Nucleus accumbens (tissue), 56 donors: ENCODE measurements around the gene MX1.
A peak's percentile ranks its signal among the peaks of the same experiment; 100 is the strongest.

Experiments used
- DNase-seq, 56 donors: peaks; one replicate each; lab custom pipeline; 2025; lab: John Stamatoyannopoulos, UW

MX1 gene, protein sequence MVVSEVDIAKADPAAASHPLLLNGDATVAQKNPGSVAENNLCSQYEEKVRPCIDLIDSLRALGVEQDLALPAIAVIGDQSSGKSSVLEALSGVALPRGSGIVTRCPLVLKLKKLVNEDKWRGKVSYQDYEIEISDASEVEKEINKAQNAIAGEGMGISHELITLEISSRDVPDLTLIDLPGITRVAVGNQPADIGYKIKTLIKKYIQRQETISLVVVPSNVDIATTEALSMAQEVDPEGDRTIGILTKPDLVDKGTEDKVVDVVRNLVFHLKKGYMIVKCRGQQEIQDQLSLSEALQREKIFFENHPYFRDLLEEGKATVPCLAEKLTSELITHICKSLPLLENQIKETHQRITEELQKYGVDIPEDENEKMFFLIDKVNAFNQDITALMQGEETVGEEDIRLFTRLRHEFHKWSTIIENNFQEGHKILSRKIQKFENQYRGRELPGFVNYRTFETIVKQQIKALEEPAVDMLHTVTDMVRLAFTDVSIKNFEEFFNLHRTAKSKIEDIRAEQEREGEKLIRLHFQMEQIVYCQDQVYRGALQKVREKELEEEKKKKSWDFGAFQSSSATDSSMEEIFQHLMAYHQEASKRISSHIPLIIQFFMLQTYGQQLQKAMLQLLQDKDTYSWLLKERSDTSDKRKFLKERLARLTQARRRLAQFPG

DNA sequence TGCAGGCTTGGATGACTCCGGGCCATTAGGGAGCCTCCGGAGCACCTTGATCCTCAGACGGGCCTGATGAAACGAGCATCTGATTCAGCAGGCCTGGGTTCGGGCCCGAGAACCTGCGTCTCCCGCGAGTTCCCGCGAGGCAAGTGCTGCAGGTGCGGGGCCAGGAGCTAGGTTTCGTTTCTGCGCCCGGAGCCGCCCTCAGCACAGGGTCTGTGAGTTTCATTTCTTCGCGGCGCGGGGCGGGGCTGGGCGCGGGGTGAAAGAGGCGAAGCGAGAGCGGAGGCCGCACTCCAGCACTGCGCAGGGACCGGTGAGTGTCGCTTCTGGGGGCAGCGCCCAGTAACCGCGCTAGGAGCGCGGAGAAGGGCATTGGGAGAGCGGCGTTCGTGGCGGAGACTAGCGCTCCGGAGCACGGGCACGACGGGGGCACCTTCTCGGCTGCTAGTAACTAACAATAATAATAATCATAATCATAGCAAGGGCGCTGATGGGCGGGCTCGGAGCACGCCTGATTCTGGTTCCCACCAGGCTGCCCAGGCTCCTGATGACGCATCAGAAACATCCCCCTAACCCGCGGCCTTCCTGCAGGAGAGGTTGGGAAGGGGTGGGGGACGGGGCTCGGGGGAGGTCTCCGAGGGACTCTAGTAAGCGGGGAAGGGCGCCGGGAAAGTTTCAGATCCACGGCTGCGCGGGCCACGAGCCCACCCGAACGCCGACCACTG, at the start of gene MX1:
TSS of gene MX1 (plus strand) at position 286 of the 722 bp plus-strand sequence. CDS start 5,832 bp downstream, outside the sequence.
- peak in 35 of 56 donors; percentile 11 to 71 (median 28) for DNase-seq

DNA sequence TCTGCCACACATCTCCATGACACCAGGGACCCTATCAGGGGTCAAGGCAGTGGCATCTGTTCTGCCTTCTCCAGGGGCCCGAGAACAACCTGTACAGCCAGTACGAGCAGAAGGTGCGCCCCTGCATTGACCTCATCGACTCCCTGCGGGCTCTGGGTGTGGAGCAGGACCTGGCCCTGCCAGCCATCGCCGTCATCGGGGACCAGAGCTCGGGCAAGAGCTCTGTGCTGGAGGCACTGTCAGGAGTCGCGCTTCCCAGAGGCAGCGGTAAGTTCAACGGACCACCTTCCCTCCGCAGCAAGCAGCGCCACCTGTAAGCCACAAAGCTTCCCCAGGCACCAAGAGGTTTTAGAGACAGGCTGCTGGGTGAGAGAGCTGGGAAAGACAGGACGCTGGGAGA, 48.3 kb upstream of the MX1 start:
- no peak for DNase-seq

DNA sequence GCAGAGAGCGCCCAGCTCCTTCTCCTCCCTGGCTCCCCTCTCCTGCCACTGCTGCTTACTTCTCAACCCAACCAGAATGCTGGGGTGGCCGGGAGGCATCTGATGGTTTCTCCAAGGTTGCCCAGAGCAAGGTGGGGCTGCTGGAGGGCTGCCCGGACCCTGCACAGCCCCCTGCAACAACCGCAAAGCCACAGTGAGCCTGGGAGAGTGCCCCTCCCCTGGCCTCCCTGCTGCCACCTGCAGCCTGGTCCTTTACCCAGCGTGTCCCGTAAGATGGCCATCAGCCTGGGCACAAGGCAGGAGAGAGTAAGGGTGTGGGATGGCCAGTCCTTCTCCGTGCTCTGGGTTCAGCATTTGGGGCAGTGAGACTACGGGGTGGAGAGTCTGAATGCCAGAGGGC, 47.2 kb upstream of the MX1 start:
- DNase-seq: no peak

DNA sequence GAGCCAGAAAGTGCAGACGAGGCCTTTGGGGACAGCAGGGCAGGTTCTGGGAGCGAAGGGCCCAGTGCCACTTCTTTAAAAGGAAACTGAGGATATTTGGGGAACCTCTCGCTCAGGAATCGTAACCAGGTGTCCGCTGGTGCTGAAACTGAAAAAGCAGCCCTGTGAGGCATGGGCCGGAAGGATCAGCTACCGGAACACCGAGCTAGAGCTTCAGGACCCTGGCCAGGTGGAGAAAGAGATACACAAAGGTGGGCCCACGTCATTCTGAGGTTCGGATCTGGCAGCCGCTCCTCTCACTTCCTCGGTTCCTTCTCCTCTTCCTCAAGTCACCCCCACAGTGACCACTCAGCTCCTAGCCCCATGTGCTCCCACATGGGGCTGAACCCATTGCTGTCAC, 46.1 kb upstream of the MX1 start:
- no peak for DNase-seq

DNA sequence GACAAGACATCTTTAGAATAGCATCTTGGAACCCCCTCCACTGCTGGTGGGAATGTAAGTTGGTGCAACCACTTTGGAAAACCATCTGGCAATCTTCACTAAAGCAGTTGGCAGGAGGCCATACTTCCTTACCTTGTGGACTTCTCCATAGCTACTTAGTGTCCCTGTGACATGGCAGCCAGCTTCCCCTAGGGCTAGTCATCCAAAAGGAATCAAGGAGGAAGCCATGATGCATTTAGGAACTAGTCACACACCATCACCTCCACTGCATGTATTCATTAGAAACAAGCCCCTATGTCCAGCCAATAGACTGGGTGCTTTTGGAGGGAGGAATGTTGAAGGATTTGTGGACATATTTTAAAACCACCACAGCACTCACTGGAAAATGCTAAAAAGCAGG, 44.3 kb upstream of the MX1 start:
- no peak for DNase-seq

DNA sequence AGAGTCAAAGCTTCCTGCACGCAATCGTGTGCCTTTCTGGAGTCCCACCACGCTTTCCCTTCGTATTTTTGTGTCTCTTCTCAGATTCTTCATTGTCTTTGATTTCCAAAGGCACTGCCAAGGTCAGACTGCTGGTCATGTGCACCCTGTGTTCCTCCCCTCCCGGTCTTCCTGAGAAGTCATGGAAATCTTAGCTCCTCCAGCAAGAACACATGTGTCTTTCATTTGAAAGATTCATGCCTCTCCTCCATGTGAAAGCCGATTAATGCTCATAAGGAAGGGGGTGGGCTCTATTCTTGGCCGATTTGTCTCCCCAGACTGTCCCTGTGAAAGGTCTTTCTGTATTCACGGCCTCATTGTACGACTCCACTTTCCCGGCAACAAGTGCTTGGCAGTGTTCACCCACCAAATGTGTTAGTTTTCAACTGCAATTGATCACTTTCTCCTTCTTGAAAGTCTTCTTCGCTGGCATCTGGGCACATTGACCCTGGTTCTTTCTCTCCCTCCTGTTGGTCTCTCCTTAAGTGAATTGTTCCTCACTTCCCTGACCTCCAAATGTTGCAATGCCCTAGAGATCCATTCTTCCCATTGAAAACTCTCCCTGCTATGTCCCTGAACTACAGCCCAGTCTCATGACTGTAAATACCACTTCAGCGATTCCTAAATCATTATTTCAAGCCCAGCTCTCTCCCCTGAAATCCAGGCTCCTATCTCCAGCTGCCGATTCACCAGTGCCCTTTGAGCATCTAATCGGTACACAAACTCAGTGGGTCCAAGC, 38.8 kb upstream of the MX1 start:
- no peak for DNase-seq

DNA sequence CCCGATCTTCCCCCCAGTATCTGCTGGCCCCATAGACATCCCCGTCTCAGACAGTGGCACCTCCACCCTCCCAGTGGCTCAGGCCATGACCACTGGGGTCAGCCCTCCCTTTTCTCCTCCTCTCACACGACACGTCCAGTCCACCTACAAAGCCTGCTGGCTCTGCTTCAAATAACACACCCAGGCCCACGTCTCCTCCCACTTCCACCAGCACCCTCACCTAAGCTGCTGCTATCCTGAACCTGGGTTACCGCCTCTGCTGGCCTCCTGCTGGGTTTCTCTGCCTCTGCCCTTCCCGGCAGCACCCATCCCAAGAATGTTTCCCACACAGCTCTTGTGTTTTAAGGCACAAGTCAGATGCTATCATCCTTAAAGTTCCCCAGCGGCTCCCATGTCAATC, 38.2 kb upstream of the MX1 start:
- DNase-seq: no peak

DNA sequence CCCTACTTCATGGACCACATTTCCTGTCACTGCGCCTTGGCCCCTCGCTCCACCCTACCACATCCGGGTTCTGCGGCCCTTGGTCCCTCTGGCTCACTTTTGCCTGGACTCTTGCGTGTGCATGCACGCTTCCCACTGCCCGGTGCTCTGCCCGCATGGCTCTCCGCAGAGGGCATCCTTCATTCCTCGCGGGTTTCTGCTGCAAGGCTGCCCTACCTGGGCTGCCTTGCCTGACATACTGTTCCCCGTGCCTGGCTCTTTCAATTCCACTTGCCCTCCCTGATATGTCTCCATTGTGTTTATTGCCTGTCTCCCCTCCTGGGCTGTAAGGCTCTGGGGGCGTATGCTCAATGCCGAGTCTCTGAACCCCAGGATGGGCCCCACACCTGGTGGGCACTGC, 37.8 kb upstream of the MX1 start:
- no peak for DNase-seq

DNA sequence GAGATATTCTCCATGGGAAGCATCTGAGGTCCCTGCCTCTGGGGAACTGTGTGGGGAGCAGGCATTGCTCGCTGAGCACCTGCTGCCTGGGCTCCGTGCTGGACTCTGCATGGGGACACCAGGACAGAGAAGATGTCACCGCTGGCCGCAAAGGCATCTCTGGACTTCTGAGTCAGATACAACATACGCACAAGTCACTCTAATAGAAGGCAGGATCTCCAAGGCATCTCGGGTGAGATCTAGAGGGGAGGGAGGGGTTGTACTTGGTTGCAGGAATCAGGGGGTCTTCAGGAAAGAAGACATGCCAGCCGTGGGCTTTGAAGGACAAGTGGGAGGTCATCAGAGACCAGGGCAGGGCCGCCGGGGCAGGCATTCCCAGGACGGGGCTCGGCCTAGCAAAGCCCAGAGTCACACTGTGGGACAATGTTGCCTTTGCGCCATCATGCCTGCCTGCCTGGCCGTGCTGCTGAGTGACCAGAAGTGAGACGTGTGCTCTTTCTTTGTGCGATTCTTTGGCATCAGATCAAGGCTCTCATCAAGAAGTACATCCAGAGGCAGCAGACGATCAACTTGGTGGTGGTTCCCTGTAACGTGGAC, 35.9 kb upstream of the MX1 start:
- no peak for DNase-seq

DNA sequence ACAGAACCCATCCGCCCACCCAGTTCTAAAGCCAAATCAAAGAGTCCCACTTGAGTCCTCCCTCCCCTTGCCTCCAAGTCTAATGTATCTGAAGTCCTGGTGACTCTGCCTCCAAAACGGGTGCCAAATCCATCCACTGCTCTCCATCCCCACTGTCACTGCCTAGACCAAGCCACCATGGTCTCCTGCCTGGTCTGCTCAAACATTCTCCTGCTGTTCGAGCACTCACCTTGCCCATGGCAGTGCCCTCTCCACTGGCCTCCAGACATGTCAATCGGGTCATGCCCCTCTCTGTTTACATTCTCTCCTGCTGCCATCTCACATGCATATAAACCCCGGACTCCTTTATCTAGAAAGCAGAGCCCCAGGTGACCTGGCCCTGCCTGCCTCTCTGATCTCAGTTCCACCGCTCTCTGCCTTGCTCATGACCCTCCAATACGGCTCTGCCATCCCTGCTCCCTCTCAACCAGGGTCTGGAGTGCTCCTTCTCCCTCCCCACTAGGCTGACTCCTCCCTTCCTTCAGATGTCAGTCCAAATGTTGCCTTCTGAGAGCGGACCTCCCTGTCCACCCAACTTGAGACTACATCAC, 32.1 kb upstream of the MX1 start:
- DNase-seq: no peak

DNA sequence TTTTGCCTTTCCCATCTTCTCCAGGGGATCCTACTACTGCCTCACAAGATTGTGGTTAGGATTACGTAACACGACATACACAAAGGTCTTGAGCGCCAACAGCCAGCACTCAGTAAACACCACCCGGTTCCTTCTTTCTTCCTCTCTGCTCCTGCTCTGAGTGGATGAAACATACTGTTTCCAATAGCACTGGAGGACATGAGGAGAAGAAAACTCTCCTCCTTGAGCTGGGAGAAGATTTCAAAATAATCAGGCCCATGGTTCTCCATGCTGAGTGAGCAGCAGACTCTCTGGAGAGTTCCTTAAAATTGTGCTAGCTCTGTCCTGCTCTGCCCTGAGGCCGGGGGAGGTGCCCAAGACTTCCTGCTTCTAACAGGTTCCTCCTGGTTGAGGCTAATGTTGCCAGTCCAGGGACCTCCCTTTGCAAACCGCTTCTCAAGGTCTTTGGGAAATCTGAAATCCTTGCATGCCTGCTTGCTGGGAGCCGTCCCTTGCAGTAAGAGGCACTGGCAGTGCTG, 29.4 kb upstream of the MX1 start:
- DNase-seq: peak in 3 of 56 donors; percentile 13 to 37 (median 17)

DNA sequence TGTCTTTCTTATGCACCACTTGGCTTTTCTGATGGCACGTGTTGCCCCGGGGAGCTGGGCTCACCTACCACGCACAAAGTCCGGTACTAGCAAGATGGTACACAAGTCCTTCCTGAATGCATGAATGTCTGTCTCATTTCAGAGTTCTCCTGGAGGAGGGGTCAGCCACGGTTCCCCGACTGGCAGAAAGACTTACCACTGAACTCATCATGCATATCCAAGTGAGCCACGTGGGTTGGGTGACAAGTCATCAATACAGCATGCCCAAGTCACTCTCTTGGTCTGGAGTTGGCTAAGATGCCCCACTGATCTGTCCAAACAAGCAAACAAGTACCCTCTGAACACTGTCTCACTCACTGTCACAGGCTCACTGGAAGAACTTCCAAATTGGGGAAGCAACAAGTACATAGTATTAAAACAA, 28.6 kb upstream of the MX1 start:
- no peak for DNase-seq

DNA sequence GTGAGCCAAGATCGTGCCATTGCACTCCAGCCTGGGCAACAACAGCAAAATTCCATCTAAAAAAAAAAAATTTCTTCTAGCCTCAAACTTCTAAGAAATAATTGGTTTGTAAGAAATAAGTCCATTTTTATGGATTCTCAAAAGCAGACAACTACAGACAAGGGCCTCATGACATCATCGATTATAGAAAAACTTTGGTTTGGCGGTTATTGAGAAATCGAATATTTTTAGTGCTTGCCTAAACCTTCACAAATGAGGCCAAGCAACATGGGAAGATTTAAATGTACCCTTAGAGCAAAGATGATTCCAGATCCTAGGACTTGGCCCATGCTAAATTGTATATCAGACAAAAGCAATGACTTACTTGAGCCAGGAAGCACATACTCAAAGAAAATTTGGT, 27.8 kb upstream of the MX1 start:
- DNase-seq: no peak

DNA sequence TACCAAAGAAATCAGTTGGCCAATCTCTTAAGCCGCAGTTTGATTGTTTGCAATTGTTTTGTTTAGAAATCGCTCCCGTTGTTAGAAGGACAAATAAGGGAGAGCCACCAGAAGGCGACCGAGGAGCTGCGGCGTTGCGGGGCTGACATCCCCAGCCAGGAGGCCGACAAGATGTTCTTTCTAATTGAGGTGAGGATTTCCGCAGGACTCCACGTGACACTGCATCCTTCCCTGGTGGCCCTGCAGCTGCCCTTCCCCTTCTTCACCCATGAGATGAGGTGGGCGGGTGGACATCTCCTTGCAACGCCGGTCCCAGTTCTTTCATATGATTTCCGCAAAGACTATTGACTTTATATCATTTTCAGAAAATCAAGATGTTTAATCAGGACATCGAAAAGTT, 27.2 kb upstream of the MX1 start:
- no peak for DNase-seq

DNA sequence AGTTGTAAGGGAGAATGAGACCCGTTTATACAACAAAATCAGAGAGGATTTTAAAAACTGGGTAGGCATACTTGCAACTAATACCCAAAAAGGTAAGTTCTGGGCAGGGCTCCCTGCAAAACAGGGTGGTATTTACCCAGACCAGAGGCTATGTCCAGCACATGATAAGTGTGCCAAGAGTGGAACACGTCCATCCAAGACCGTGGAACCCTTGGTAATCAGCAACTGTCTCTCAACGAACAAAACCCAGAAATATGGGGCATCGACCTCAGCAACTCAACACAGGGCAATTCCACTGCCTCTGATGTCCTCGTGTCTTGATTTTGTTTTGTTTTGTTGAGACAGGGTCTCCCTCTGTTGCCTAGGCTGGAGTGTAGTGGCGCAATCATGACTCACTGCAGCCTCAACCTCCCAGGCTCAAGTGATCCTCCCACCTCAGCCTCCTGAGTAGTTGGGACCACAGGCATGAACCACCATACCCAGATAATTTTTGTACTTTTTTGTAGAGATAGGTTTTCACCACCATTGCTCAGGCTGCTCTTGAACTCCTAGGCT, 26.7 kb upstream of the MX1 start:
- no peak for DNase-seq

DNA sequence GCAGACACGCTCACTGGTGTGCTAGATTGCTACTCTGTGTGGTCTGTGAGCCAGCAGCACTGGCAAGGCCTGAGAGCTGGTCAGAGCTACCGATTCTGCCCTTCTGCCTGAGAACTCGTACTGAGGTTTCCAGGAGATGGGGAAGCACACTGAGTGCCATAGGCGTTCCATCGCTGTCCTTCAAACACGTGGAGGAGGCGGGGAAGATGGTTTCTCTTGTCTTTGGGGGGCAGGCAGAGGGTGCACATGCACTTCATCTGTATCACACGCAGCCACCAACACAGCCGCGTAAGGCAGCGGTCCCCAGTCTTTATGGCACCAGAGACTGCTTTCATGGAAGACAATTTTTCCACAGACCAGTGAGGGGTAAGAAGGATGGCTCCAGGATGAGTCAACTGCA, 23.8 kb upstream of the MX1 start:
- DNase-seq: no peak

DNA sequence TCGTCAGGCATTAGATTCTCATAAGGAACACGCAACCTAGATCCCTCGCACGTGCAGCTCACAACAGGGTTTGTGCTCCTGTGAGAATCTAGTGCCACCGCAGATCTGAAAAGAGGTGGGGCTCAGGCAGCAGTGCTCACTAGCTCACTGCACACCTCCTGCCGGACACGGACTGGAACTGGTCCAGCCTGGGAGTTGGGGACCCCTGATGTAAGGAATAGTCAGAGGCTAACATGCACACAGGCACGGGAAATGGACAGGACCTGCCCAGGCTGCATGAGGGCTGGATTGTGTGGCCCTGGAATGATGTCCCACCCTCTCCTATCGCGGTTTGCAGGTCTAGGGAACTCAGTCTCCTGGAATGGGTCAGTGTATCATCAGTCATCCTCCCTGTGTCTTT, 23.2 kb upstream of the MX1 start:
- DNase-seq: no peak

DNA sequence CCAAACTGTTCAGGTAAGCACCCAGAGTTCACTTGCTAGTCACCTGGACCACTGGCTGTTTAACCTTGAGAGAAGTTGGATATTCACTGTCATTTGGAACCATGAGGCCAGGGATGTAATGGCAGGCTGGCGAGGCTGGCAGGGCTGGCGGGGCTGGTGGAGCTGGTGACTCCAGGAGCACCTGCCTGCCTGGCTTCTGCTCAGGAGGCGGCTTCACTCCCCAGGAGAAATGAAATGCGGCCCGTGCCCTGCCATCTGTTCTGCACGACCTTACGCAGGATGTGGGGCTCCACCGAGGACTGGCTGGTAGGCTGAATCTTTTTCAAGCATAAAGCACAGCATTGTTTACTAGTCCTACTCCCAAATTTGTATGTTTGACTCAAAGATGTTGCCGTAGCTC, 22.7 kb upstream of the MX1 start:
- no peak for DNase-seq

DNA sequence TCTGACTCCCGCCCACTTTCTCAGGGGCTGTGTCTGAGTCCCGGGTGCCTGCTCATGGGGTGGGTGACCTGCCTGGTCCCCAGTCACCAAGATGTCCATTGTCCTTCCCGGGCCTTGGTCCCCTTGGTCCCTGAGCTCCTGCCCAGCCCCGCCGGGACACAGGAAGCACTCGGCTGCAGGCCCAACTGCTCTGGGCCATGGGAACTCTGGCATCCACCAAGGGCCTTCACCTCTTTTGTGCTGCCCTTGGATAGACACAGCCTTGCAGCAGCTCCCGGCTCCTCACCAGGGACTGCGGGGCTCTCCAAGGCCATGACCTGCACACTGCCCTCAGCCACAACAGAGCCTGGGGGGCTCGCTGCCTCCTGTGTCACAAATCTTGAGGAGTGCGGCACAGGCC, 22.1 kb upstream of the MX1 start:
- no peak for DNase-seq
